ENCODE results near the gene PPID. TPM values are rescaled to one million over a fixed set of nuclear protein-coding genes. Genes with fewer than 3 reads are reported as not detected.

Gene PPID
- total and polyA plus RNA-seq, 2 of the 13 experiments (the other 11 are each of a cell fraction or from before 2014, with no cell fraction given): 15.4 to 63.4 TPM

DNA sequence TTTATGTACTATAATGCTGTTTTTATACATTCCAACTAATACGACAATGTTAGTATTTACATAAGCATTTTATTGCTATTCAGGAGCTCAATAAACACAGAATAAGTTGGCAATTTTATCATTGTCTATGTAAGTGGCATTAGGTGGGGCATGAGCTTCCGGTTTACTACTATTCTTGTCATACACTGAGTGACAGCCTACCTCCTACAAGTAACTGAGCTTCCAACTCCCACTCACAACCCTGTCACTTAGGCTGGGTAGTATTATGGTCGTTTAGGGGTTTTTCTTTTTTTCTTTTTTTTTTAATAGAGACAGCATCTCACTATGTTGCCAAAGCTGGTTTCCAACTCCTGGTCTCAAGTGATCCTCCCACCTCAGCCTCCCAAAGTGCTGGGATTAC, 7.4 kb downstream of the PPID start (continued):
- TF ChIP-seq, protein P1, sequence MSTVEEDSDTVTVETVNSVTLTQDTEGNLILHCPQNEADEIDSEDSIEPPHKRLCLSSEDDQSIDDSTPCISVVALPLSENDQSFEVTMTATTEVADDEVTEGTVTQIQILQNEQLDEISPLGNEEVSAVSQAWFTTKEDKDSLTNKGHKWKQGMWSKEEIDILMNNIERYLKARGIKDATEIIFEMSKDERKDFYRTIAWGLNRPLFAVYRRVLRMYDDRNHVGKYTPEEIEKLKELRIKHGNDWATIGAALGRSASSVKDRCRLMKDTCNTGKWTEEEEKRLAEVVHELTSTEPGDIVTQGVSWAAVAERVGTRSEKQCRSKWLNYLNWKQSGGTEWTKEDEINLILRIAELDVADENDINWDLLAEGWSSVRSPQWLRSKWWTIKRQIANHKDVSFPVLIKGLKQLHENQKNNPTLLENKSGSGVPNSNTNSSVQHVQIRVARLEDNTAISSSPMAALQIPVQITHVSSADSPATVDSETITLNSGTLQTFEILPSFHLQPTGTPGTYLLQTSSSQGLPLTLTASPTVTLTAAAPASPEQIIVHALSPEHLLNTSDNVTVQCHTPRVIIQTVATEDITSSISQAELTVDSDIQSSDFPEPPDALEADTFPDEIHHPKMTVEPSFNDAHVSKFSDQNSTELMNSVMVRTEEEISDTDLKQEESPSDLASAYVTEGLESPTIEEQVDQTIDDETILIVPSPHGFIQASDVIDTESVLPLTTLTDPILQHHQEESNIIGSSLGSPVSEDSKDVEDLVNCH (CRISPR knock-in tag; IDR thresholded peaks at IDR 0.05): no peak
- TF ChIP-seq ZFP36L1 (CRISPR knock-in tag; IDR thresholded peaks at IDR 0.05): no peak
- no peak for TF ChIP-seq ZSCAN30 (CRISPR knock-in tag; IDR thresholded peaks at IDR 0.05)
- TF ChIP-seq ZNF136 (CRISPR knock-in tag; IDR thresholded peaks at IDR 0.05; ENCODE audit: low read depth): no peak
- no peak for TF ChIP-seq MLLT10 (CRISPR knock-in tag; IDR thresholded peaks at IDR 0.05)

DNA sequence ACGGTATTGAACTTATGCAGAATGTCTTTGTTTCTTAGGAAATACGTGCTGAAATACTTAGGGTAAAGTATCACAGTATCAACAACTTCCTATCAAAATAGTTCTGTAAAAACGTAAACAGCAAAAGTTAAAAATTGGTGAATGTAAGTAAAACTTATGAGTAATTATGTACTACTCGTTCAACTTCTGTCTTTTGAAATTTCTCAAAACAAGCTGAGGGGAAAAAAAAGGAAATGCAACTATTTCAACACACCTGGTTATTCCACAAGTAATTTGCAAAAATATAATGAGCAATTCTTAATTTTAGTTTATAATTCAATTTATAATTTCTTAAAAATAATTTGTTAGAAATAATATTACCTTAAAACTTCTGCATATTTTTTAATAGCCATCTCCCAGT, 8.3 kb downstream of the PPID start:
- H3K9ac ChIP-seq (ENCODE audit: insufficient read depth, low read depth, low read length): no peak overlapping the region
- ATAC-seq (no peak), DNase-seq (ENCODE audit: low spot score) (no peak), FAIRE-seq (no peak)
- ChIA-PET CTCF (ENCODE audit: low intra/inter-chr PET ratio, low total read pairs) (no interaction called here), POLR2A (no interaction called here)
- in situ Hi-C loops (cut with HindIII; ENCODE audit: extremely low pct_ligation_motif_present, low pct_unique_long_range_greater_than_20kb) (no loop called here), intact Hi-C loops (cut with micrococcal nuclease; ENCODE audit: unreplicated experiment) (no loop called here)
- H4K20me1 ChIP-seq (ENCODE audit: insufficient read depth, low read length): no peaks in the 10 kb centered on the region
- no peak overlapping the region for H3K27ac ChIP-seq (ENCODE audit: extremely low read length, insufficient read depth, low read length)
- H3K4me1 ChIP-seq (ENCODE audit: insufficient read depth, low read length): peaks cover 7% of the 10 kb centered on the region
- H3K4me2 ChIP-seq (ENCODE audit: low read depth, low read length): no peak overlapping the region
- H3K36me3 ChIP-seq (replicated peaks in 1 of 2; ENCODE audit: control insufficient read depth in 1 of 2, insufficient read depth in 2 of 2, low read length in 2 of 2): peaks cover 13 to 92% of the 10 kb centered on the region in 2 experiments
- H2AFZ ChIP-seq (ENCODE audit: low read length): no peak overlapping the region
- no peaks in the 10 kb centered on the region for H3K9me3 ChIP-seq (ENCODE audit: low read length)
- WGBS (ENCODE audit: low lambda C conversion rate): 98% methylated on average over 4 of the region's 4 CpGs
- no peak overlapping the region for H3K4me3 ChIP-seq (replicated peaks in 1 of 3; ENCODE audit: insufficient read depth in 1 of 3, low read depth in 2 of 3, low read length in 3 of 3)
- H3K27me3 ChIP-seq (ENCODE audit: control insufficient read depth in 1 of 2, insufficient read depth in 2 of 2, low read length in 2 of 2): no peaks in the 10 kb centered on the region
- BruUV-seq (replicated peaks): no TSS peak
- peaks cover 11% of the 10 kb centered on the region for H3K79me2 ChIP-seq (ENCODE audit: insufficient read depth, low read length)
- TF ChIP-seq ZNF577 (CRISPR knock-in tag; IDR thresholded peaks at IDR 0.05; ENCODE audit: borderline replicate concordance, low read depth) (no peak), HDAC6 (IDR thresholded peaks at IDR 0.05; ENCODE audit: low read depth, low read length) (no peak), TGIF2 (CRISPR knock-in tag; IDR thresholded peaks at IDR 0.05) (no peak), HOXA5 (CRISPR knock-in tag; IDR thresholded peaks at IDR 0.05) (no peak), SYNCRIP (IDR thresholded peaks at IDR 0.05; ENCODE audit: insufficient read depth, low read depth, low read length) (no peak), GTF3A (CRISPR knock-in tag; conservative IDR thresholded peaks at IDR 0.05) (no peak)
- TF ChIP-seq, protein P2, sequence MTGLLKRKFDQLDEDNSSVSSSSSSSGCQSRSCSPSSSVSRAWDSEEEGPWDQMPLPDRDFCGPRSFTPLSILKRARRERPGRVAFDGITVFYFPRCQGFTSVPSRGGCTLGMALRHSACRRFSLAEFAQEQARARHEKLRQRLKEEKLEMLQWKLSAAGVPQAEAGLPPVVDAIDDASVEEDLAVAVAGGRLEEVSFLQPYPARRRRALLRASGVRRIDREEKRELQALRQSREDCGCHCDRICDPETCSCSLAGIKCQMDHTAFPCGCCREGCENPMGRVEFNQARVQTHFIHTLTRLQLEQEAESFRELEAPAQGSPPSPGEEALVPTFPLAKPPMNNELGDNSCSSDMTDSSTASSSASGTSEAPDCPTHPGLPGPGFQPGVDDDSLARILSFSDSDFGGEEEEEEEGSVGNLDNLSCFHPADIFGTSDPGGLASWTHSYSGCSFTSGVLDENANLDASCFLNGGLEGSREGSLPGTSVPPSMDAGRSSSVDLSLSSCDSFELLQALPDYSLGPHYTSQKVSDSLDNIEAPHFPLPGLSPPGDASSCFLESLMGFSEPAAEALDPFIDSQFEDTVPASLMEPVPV (CRISPR knock-in tag; IDR thresholded peaks at IDR 0.05): no peak
- TF ChIP-seq, protein P3, sequence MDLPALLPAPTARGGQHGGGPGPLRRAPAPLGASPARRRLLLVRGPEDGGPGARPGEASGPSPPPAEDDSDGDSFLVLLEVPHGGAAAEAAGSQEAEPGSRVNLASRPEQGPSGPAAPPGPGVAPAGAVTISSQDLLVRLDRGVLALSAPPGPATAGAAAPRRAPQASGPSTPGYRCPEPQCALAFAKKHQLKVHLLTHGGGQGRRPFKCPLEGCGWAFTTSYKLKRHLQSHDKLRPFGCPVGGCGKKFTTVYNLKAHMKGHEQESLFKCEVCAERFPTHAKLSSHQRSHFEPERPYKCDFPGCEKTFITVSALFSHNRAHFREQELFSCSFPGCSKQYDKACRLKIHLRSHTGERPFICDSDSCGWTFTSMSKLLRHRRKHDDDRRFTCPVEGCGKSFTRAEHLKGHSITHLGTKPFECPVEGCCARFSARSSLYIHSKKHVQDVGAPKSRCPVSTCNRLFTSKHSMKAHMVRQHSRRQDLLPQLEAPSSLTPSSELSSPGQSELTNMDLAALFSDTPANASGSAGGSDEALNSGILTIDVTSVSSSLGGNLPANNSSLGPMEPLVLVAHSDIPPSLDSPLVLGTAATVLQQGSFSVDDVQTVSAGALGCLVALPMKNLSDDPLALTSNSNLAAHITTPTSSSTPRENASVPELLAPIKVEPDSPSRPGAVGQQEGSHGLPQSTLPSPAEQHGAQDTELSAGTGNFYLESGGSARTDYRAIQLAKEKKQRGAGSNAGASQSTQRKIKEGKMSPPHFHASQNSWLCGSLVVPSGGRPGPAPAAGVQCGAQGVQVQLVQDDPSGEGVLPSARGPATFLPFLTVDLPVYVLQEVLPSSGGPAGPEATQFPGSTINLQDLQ (CRISPR knock-in tag; IDR thresholded peaks at IDR 0.05): no peak

Measured in HepG2 (cell line).